A204.1 (cell line): Measurements from ENCODE around the gene RPS19BP1.
"Not testable (repeated sequence)": the region's sequence is repeated elsewhere in the genome, so short reads cannot be mapped to it uniquely, and the experiment has no call there.

Source experiments
- FAIRE-seq: peaks from 2 replicates; lab custom pipeline; 2012; peaks lifted over from hg19 to GRCh38; lab: Jason Lieb, UNC

RPS19BP1 gene

GRCh38 chr22:39528681-39529486 lies 3.7 kb downstream of the RPS19BP1 start:
- FAIRE-seq, result no peak

DNA sequence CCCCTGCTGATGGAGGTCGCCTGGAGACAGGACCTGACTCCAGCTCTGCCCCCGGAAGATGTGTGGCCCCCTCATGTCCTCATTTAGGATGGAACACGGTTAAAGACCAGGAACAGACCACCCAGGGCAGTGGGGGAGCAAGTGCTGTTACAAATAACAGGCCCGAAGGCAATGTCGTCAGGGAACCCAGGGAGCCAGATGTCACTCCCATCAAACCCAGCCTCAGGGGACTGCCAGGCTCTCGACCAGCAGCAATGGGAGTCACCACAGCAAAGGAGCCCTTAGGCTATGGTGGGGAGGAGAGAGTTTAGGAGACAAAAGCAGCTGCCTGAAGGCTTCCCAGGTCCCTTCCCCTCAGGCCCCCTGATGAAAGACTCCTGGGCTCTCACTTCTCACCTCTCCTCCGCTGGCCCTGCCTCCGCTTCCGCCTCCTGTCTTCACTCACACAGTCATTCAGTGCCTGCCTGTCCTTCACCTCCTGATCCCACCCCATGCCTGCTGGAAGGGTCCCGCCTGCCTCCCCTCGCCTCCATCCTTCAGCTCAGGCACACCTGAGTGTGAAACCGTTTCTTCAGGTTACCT lies 4.4 kb downstream of the RPS19BP1 start:
- no peak for FAIRE-seq

DNA sequence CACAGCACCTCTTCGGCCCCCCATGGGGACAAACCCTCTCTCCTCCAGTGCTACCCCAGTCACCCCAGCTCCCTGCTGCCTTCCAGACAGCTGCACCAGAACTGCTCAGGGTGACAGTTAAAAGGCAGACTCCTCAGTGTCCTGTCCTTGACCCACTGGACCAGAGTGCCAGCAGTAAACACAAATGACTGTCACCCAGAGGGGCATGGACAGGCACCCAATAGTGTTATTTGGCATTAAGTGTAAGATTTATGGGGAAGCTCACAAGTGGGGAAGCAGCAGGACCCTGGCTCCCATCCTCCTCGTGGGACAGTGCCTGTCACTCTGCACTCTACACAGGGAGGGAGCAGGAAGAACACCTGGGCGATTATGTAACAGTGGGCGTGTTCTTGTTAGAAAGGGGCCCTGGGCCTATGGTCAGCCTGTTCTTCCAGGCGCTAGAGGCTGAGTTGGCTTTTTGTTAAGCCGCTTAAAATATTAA lies 5.0 kb downstream of the RPS19BP1 start:
- no peak for FAIRE-seq

DNA sequence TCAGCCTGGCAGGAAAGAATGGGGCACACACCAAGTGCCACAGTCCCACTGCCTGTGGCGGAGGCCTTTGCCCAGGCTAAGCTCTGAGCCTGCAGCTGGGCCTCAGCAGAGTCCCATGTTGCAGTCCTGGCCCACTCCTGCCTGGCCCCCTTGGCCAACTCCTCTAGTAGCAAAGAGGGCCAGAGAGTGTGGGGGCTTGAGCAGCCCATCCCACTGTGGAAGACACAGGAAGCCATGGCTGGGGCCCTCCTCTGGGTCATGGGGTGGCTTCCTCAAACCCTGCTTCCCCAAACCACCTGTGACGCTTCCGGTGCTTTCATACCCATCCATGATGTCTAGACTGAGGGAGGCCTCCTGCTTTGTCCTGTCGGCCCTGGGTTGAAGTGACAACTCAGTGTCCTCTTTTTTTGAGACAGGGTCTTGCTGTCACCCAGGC lies 5.8 kb downstream of the RPS19BP1 start:
- no peak for FAIRE-seq

- FAIRE-seq, result no peak
Observed at GRCh38 chr22:39525658-39525975, 6.9 kb downstream of the RPS19BP1 start.

GRCh38 chr22:39524753-39525657 lies 7.5 kb downstream of the RPS19BP1 start:
- FAIRE-seq, result no peak

DNA sequence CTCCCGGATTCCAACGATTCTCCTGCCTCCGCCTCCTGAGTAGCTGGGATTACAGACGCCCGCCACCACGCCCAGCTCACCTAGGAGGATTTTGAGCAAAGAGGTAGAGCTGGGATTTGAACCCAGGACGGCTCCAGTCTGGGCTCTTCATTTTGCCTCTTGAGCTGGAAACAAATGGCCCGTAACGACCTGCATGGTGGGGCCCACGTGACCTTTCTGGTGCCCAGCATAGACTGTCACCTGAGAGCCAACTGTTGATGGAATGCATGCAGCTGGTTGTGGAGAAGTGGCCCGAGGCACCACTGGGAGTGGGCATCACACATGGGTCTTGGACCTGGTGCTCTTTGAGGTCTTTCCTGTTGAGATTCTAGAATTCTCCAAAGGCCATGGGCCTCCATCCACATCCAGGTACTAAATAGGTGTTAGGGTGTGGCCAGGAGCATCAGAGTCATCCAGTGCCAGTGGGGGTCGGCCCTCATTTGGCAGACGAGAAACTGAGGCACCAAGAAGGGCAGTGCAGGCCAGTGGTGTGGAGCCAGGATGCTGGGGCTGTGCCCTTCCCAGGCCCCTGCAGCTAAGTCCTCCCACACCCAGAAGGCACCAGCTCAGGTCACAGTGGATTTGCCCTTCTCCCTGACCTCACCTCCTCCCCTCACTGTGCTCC lies 8.3 kb downstream of the RPS19BP1 start:
- no peak for FAIRE-seq

DNA sequence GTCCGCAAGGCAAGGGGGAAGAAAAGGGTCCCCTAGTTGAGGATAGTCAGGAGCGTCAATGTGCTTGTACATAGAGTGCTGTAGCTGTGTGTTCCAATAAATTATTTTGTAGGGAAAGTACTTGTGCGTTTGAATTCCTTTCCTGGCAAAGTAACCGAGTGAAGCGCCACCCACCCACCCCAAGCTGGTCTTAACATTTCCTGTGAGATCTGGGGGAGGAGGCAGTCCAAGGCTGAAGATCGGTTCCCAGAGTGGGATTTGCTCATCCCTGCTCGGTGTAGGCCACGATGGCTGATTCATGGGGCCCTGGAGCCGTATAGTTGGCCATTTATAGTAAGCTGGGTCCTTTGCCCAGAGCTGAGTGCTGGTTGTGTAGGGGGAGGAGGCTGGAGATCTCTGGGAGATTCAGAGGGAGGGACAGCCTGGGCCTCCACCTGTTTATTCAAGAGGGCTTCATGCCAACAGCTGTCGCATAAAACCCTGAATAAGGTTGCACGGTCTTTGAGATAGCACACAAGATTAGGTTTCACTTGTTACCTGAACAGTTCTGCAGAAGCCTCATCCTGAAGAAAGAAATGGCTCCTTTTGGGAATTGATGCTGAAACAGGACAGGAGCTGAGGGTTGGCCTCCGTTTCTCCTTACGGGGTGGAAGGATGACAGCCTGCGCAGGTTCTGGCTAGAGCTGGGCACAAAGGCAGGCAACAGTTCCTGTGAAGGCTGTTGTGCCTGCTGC lies 9.8 kb downstream of the RPS19BP1 start:
- no peak for FAIRE-seq

DNA sequence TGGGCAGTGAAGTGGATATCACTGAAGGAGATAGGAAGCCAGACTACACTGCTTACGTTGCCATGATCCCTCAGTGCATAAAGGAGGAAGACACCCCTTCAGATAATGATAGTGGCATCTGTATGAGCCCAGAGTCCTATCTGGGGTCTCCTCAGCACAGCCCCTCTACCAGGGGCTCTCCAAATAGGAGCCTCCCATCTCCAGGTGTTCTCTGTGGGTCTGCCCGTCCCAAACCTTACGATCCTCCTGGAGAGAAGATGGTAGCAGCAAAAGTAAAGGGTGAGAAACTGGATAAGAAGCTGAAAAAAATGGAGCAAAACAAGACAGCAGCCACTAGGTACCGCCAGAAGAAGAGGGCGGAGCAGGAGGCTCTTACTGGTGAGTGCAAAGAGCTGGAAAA lies 10.5 kb downstream of the RPS19BP1 start:
- not testable (repeated sequence) for FAIRE-seq

DNA sequence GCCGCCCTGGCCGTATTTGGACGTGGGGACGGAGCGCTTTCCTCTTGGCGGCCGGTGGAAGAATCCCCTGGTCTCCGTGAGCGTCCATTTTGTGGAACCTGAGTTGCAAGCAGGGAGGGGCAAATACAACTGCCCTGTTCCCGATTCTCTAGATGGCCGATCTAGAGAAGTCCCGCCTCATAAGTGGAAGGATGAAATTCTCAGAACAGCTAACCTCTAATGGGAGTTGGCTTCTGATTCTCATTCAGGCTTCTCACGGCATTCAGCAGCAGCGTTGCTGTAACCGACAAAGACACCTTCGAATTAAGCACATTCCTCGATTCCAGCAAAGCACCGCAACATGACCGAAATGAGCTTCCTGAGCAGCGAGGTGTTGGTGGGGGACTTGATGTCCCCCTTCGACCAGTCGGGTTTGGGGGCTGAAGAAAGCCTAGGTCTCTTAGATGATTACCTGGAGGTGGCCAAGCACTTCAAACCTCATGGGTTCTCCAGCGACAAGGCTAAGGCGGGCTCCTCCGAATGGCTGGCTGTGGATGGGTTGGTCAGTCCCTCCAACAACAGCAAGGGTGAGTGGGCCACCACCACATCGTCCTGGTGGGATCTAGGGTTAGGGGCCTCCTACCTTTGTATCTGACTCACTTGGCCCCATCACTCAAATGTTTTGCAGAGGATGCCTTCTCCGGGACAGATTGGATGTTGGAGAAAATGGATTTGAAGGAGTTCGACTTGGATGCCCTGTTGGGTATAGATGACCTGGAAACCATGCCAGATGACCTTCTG lies 11.3 kb downstream of the RPS19BP1 start:
- FAIRE-seq, result not testable (repeated sequence)

DNA sequence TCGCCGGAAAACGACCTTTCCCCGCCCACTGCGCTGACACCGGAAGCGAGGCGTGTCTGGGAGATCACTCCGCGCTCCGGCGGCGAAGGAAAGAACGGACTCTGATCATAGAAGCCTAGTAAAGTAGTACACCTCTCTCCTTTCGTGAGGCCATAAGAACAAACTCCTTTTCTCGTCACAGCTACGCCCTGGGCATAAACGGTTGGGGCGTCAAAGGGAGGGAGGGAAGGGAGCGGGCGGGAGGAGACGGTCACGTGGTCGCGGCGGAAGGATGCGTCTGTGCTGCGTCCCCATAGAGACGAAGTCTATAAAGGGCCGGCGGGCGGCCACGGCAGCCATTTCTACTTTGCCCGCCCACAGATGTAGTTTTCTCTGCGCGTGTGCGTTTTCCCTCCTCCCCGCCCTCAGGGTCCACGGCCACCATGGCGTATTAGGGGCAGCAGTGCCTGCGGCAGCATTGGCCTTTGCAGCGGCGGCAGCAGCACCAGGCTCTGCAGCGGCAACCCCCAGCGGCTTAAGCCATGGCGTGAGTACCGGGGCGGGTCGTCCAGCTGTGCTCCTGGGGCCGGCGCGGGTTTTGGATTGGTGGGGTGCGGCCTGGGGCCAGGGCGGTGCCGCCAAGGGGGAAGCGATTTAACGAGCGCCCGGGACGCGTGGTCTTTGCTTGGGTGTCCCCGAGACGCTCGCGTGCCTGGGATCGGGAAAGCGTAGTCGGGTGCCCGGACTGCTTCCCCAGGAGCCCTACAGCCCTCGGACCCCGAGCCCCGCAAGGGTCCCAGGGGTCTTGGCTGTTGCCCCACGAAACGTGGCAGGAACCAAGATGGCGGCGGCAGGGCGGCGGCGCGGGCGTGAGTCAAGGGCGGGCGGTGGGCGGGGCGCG lies 12.1 kb downstream of the RPS19BP1 start, which contains the start of gene ATF4:
Gene ATF4 (plus strand): TSS at position 337 of the 880 bp plus-strand sequence. CDS start 884 bp downstream, outside the sequence.
- no peak for FAIRE-seq

- FAIRE-seq, result peak; percentile 95
Observed at GRCh38 chr22:39519681-39520225, 12.8 kb downstream of the RPS19BP1 start.

- FAIRE-seq, result no peak
Observed at GRCh38 chr22:39518996-39519680, 13.4 kb downstream of the RPS19BP1 start.

DNA sequence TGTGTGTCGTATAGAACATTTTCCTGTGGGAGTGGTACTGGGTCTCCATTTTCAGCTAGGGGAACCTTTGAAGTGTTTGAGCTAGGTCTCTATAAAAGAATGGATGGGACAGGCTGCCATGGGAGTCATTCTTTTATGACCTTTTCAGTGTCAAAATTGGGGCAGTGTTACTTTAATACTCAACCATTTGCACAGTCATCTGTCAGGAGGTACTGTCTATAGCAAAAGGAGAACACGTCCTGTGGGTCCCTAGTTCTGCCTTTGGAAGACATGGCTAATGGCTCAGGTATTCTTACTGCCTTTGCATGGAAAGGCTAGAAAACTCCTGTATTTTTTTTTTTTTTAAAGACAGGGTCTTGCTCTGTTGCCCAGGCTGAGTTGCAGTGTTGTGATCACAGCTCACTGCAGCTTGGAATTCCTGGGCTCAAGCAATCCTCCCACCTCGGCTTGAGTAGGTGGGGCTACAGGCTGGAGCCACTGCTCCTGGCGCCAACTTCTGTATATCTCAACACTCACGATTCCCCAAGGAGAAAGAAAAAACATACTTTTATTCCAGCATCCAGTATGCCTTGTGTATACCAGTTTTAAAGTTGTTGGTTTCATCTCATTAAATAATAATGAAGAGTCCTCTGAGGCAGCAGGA lies 14.3 kb downstream of the RPS19BP1 start:
- no peak for FAIRE-seq

DNA sequence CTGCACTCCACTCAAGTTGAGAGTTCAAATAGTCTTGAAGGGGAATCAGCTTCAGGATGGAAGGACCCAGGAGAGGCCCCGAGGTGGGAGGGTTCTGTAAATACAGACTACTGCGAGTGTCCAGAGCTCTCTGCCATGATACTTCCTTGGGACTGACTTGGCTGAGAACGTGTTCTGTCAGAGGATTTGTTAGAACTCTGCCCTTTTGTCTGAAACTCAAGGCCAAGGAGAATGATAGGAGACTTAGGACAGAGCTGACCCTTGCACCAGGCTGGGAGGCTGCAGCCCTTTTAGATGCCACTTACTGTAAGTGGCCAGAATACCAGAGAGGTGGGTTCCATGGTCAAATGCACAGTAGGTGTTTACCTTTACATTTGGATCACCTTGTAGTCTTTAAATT lies 15.1 kb downstream of the RPS19BP1 start:
- FAIRE-seq, result no peak

GRCh38 chr22:39515266-39516050 lies 17.1 kb downstream of the RPS19BP1 start:
- no peak for FAIRE-seq

DNA sequence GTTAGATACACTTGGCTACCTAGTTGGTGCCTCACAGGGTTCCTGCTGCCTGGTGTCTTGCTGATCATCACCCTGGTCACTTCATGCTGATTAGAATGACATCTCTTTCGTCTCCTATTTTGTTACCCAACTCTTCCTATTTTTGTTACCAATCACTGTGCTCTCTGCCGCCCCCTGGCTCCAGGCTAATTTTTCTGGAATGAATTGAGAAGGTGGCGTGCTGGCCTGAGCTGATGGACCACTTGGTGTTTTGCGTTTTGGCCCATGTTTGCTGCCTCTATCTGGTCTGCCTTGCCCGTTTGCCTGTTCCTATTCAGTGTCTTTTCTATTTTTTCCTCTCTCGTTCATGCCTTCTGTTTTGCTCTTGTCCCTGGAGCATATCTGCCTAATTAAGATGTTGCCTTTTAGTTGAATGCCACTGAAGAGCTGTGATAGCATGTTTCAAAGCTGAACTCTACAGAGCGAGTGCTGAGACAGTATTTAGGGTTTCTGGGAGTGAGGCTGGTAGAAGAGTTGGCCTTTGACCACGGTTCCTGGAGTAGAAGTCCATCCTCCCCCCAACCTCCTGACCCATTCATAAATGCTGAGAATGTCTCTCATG lies 18.1 kb downstream of the RPS19BP1 start:
- no peak for FAIRE-seq
